Measurements from ENCODE around the gene LRRC3.

The LRRC3 gene

GRCh38 chr21:44492567-44493385 lies 37.5 kb downstream of the LRRC3 start:
- H2BK120ac ChIP-seq (ENCODE audit: low read depth, low read length), result no peak overlapping the region
- H3K79me1 ChIP-seq (ENCODE audit: low read depth, low read length), result no peaks in the 10 kb centered on the region
- H3K36me3 ChIP-seq (replicated peaks in 1 of 2; ENCODE audit: control insufficient read depth in 2 of 2, insufficient read depth in 2 of 2, low read length in 2 of 2), result no peaks in the 10 kb centered on the region
- H3K27me3 ChIP-seq (ENCODE audit: control insufficient read depth in 3 of 3, insufficient read depth in 3 of 3, low read depth in 1 of 3, low read length in 3 of 3), result peaks cover 0 to 10% (median 0%) of the 10 kb centered on the region in 3 experiments
- H3K4me1 ChIP-seq (ENCODE audit: control insufficient read depth in 2 of 2, insufficient read depth in 1 of 2, low read depth in 1 of 2, low read length in 2 of 2), result peaks cover 13 to 15% of the 10 kb centered on the region in 2 donors
- H4K8ac ChIP-seq (ENCODE audit: low read depth, low read length), result no peak overlapping the region
- no peak overlapping the region for H4K91ac ChIP-seq (ENCODE audit: low read depth, low read length, poor library complexity)
- H3K4me3 ChIP-seq (ENCODE audit: low read length in 2 of 2), result no peak overlapping the region
- no peak overlapping the region for H3K18ac ChIP-seq (ENCODE audit: low read length)
- no CpG with 5 or more reads among the region's 9 CpGs for WGBS, 2 donors (ENCODE audit: extremely low coverage in 2 of 2, insufficient read length in 2 of 2, insufficient replicate concordance in 1 of 2)
- no peak overlapping the region for H2BK15ac ChIP-seq (ENCODE audit: low read length)
- no peak overlapping the region for H3K4me2 ChIP-seq (ENCODE audit: insufficient read depth, low read length, poor library complexity, severe bottlenecking)
- no peak overlapping the region for H2AK5ac ChIP-seq (ENCODE audit: low read depth, low read length)
- no peak for DNase-seq (ENCODE audit: low spot score)
- no peak overlapping the region for H3K23ac ChIP-seq (ENCODE audit: low read depth, low read length, poor library complexity)
- H2BK5ac ChIP-seq (ENCODE audit: low read length), result no peak overlapping the region
- H3K9ac ChIP-seq (ENCODE audit: low read depth, low read length, poor library complexity), result no peak overlapping the region
- H3K4ac ChIP-seq (ENCODE audit: low read length), result no peak overlapping the region
- no peak overlapping the region for H2AFZ ChIP-seq (ENCODE audit: low read length)
- no peak overlapping the region for H2BK12ac ChIP-seq (ENCODE audit: low read length)
- H3K14ac ChIP-seq (ENCODE audit: low read length), result no peak overlapping the region
- H3K27ac ChIP-seq (replicated peaks; ENCODE audit: low read length), result no peak overlapping the region
- H3K9me3 ChIP-seq (replicated peaks in 1 of 2; ENCODE audit: control insufficient read depth in 2 of 2, insufficient read depth in 1 of 2, low read depth in 1 of 2, low read length in 2 of 2), result peaks cover 16 to 42% of the 10 kb centered on the region in 2 donors

- no peak overlapping the region for H3K14ac ChIP-seq (ENCODE audit: low read length)
- H3K4me1 ChIP-seq (ENCODE audit: control insufficient read depth in 2 of 2, insufficient read depth in 1 of 2, low read depth in 1 of 2, low read length in 2 of 2), result peaks cover 16 to 24% of the 10 kb centered on the region in 2 donors
- H2AFZ ChIP-seq (ENCODE audit: low read length), result no peak overlapping the region
- no peak overlapping the region for H4K8ac ChIP-seq (ENCODE audit: low read depth, low read length)
- no peak overlapping the region for H3K27ac ChIP-seq (replicated peaks; ENCODE audit: low read length)
- no peak overlapping the region for H2BK12ac ChIP-seq (ENCODE audit: low read length)
- H3K27me3 ChIP-seq (ENCODE audit: control insufficient read depth in 3 of 3, insufficient read depth in 3 of 3, low read depth in 1 of 3, low read length in 3 of 3), result peaks cover 0 to 22% (median 0%) of the 10 kb centered on the region in 3 experiments
- no peak overlapping the region for H2BK120ac ChIP-seq (ENCODE audit: low read depth, low read length)
- no peak overlapping the region for H2AK5ac ChIP-seq (ENCODE audit: low read depth, low read length)
- H3K9ac ChIP-seq (ENCODE audit: low read depth, low read length, poor library complexity), result no peak overlapping the region
- H3K36me3 ChIP-seq (replicated peaks in 1 of 2; ENCODE audit: control insufficient read depth in 2 of 2, insufficient read depth in 2 of 2, low read length in 2 of 2), result no peaks in the 10 kb centered on the region
- H3K4ac ChIP-seq (ENCODE audit: low read length), result no peak overlapping the region
- no peak overlapping the region for H3K23ac ChIP-seq (ENCODE audit: low read depth, low read length, poor library complexity)
- H3K18ac ChIP-seq (ENCODE audit: low read length), result no peak overlapping the region
- no peak overlapping the region for H2BK15ac ChIP-seq (ENCODE audit: low read length)
- H3K4me2 ChIP-seq (ENCODE audit: insufficient read depth, low read length, poor library complexity, severe bottlenecking), result no peak overlapping the region
- no peak overlapping the region for H4K91ac ChIP-seq (ENCODE audit: low read depth, low read length, poor library complexity)
- no peak overlapping the region for H2BK5ac ChIP-seq (ENCODE audit: low read length)
- WGBS, 2 donors (ENCODE audit: extremely low coverage in 2 of 2, insufficient read length in 2 of 2, insufficient replicate concordance in 1 of 2), result no CpG with 5 or more reads among the region's 17 CpGs
- H3K9me3 ChIP-seq (replicated peaks in 1 of 2; ENCODE audit: control insufficient read depth in 2 of 2, insufficient read depth in 1 of 2, low read depth in 1 of 2, low read length in 2 of 2), result peaks cover 16 to 36% of the 10 kb centered on the region in 2 donors
- H3K79me1 ChIP-seq (ENCODE audit: low read depth, low read length), result no peaks in the 10 kb centered on the region
- DNase-seq (ENCODE audit: low spot score), result no peak
- no peak overlapping the region for H3K4me3 ChIP-seq (ENCODE audit: low read length in 2 of 2)
Measured at GRCh38 chr21:44494418-44494817, 39.1 kb downstream of the LRRC3 start.

- Histone ChIP-seq H3K23ac (ENCODE audit: low read depth, low read length, poor library complexity) (no peak overlapping the region), H2BK5ac (ENCODE audit: low read length) (no peak overlapping the region), H4K91ac (ENCODE audit: low read depth, low read length, poor library complexity) (no peak overlapping the region), H3K4me2 (ENCODE audit: insufficient read depth, low read length, poor library complexity, severe bottlenecking) (no peak overlapping the region), H3K36me3 (replicated peaks in 1 of 2; ENCODE audit: control insufficient read depth in 2 of 2, insufficient read depth in 2 of 2, low read length in 2 of 2) (no peaks in the 10 kb centered on the region), H3K27me3 (ENCODE audit: control insufficient read depth in 3 of 3, insufficient read depth in 3 of 3, low read depth in 1 of 3, low read length in 3 of 3) (peaks cover 0 to 22% (median 0%) of the 10 kb centered on the region in 3 experiments), H3K79me1 (ENCODE audit: low read depth, low read length) (peaks cover 2% of the 10 kb centered on the region), H3K27ac (replicated peaks; ENCODE audit: low read length) (no peak overlapping the region), H2BK12ac (ENCODE audit: low read length) (no peak overlapping the region), H2BK120ac (ENCODE audit: low read depth, low read length) (no peak overlapping the region), H3K9ac (ENCODE audit: low read depth, low read length, poor library complexity) (no peak overlapping the region), H3K4me1 (ENCODE audit: control insufficient read depth in 2 of 2, insufficient read depth in 1 of 2, low read depth in 1 of 2, low read length in 2 of 2) (peaks cover 16 to 24% of the 10 kb centered on the region in 2 donors), H3K4me3 (ENCODE audit: low read length in 2 of 2) (no peak overlapping the region), H4K8ac (ENCODE audit: low read depth, low read length) (no peak overlapping the region), H2AK5ac (ENCODE audit: low read depth, low read length) (no peak overlapping the region), H3K9me3 (replicated peaks in 1 of 2; ENCODE audit: control insufficient read depth in 2 of 2, insufficient read depth in 1 of 2, low read depth in 1 of 2, low read length in 2 of 2) (peaks cover 16 to 36% of the 10 kb centered on the region in 2 donors), H2BK15ac (ENCODE audit: low read length) (no peak overlapping the region), H3K4ac (ENCODE audit: low read length) (no peak overlapping the region), H2AFZ (ENCODE audit: low read length) (no peak overlapping the region), H3K14ac (ENCODE audit: low read length) (no peak overlapping the region), H3K18ac (ENCODE audit: low read length) (no peak overlapping the region)
- DNase-seq (ENCODE audit: low spot score), result no peak
- WGBS, 2 donors (ENCODE audit: extremely low coverage in 2 of 2, insufficient read length in 2 of 2, insufficient replicate concordance in 1 of 2), result no CpG with 5 or more reads among the region's 13 CpGs
Measured at GRCh38 chr21:44494956-44495355, 39.6 kb downstream of the LRRC3 start.
